ENCODE results near the gene PGAM2.

Gene PGAM2

GRCh38 chr7:44103566-44103922 lies 38.2 kb upstream of the PGAM2 start:
- no peak for DNase-seq

- DNase-seq, result no peak
These were observed 37.6 kb upstream of the PGAM2 start for GRCh38 chr7:44102846-44103565.

- DNase-seq, result no peak
These were observed 36.8 kb upstream of the PGAM2 start for GRCh38 chr7:44101966-44102845.

GRCh38 chr7:44101303-44101965 lies 36.1 kb upstream of the PGAM2 start:
- DNase-seq, result no peak

GRCh38 chr7:44100458-44101302 lies 35.3 kb upstream of the PGAM2 start:
- no peak for DNase-seq

- DNase-seq, result no peak
These were observed 34.3 kb upstream of the PGAM2 start for GRCh38 chr7:44099669-44100068.

GRCh38 chr7:44098092-44099068 lies 33.0 kb upstream of the PGAM2 start:
- DNase-seq, result no peak

- DNase-seq, result peak; percentile 39
These were observed 31.9 kb upstream of the PGAM2 start for GRCh38 chr7:44097064-44097932.

GRCh38 chr7:44096326-44096881 lies 31.0 kb upstream of the PGAM2 start:
- DNase-seq, result no peak

- no peak for DNase-seq
These were observed 30.4 kb upstream of the PGAM2 start for GRCh38 chr7:44095781-44096180.

- no peak for DNase-seq
These were observed 29.7 kb upstream of the PGAM2 start for GRCh38 chr7:44094883-44095592.

- DNase-seq, result no peak
These were observed 29.0 kb upstream of the PGAM2 start for GRCh38 chr7:44094365-44094764.

GRCh38 chr7:44093102-44093641 lies 27.8 kb upstream of the PGAM2 start:
- no peak for DNase-seq

- no peak for DNase-seq
These were observed 22.8 kb upstream of the PGAM2 start for GRCh38 chr7:44087911-44088838.

- DNase-seq, result no peak
These were observed 21.3 kb upstream of the PGAM2 start for GRCh38 chr7:44086627-44087026.

GRCh38 chr7:44085546-44085945 lies 20.2 kb upstream of the PGAM2 start:
- no peak for DNase-seq

GRCh38 chr7:44084701-44085100 lies 19.3 kb upstream of the PGAM2 start:
- DNase-seq, result no peak

- DNase-seq, result no peak
These were observed 18.4 kb upstream of the PGAM2 start for GRCh38 chr7:44083796-44084195.
